PC-9 (cell line): ENCODE results near the gene UPF3A. TPM values are rescaled to one million over a fixed set of nuclear protein-coding genes. Genes with fewer than 3 reads are reported as not detected.

Source experiments
- BruUV-seq: library from RNA; stranded (reverse); fragments of 400-500 nt; replicated peaks from 2 replicates; lab custom pipeline; 2021; lab: Mats Ljungman, UMichigan
- CTCF ChIA-PET: fragments of 300-600 bp; sonication (Branson Sonifier 250); formaldehyde crosslinking; loops from one replicate; lab custom pipeline; 2022; ENCODE audit warnings: antibody characterized with exemption; lab: Charles Lee
- POLR2A ChIA-PET: fragments of 300-600 bp; sonication (Branson Sonifier 250); formaldehyde crosslinking; loops from one replicate; lab custom pipeline; 2022; ENCODE audit warnings: antibody characterized with exemption; ENCODE audit not compliant: unreplicated experiment; lab: Charles Lee
- DNase-seq, 2 experiments: peaks; one replicate each; pipeline versions ENCODE4 v3.0.0 to v3.0.0-alpha.2; 2015 to 2022; ENCODE audit warnings: mixed read lengths in 1 of 2
- H2AFZ ChIP-seq: fragments of 200-600 bp; sonication (generic); 2 replicates; pipeline ENCODE4 v1.8.1; 2017; ENCODE audit warnings: antibody characterized with exemption
- H3F3A ChIP-seq: fragments of 200-600 bp; sonication (generic); 2 replicates; pipeline ENCODE4 v1.8.1; 2017; ENCODE audit warnings: antibody characterized with exemption, mild to moderate bottlenecking, low read depth; ENCODE audit not compliant: insufficient read depth
- H3K27ac ChIP-seq: fragments of 200-600 bp; sonication (generic); 2 replicates; pipeline ENCODE4 v1.6.1; 2016; ENCODE audit warnings: mixed run types
- H3K27me3 ChIP-seq: fragments of 200-600 bp; sonication (generic); 2 replicates; pipeline ENCODE4 v1.6.1; 2016; ENCODE audit warnings: low read depth, mixed run types; ENCODE audit not compliant: insufficient read depth
- H3K36me3 ChIP-seq: fragments of 200-600 bp; sonication (generic); 2 replicates; pipeline ENCODE4 v1.6.1; 2016; ENCODE audit warnings: low read depth, mixed run types
- H3K4me1 ChIP-seq: fragments of 200-600 bp; sonication (generic); replicated peaks from 2 replicates; pipeline ENCODE4 v1.6.1; 2016; ENCODE audit warnings: mixed run types; ENCODE audit not compliant: insufficient read depth
- H3K4me2 ChIP-seq: fragments of 200-600 bp; sonication (generic); 2 replicates; pipeline ENCODE4 v1.6.1; 2017; ENCODE audit warnings: mixed run types
- H3K4me3 ChIP-seq: fragments of 200-600 bp; sonication (generic); 2 replicates; pipeline ENCODE4 v1.6.1; 2016; ENCODE audit warnings: mixed run types
- H3K79me2 ChIP-seq: fragments of 200-600 bp; sonication (generic); 2 replicates; pipeline ENCODE4 v1.6.1; 2017; ENCODE audit warnings: low read depth, mixed run types
- H3K9me2 ChIP-seq: fragments of 200-600 bp; sonication (generic); 2 replicates; pipeline ENCODE4 v1.8.1; 2017; ENCODE audit warnings: mild to moderate bottlenecking; ENCODE audit not compliant: insufficient read depth
- H3K9me3 ChIP-seq: fragments of 200-600 bp; sonication (generic); 2 replicates; pipeline ENCODE4 v1.8.1; 2016; ENCODE audit warnings: low read depth; ENCODE audit not compliant: insufficient read depth
- H4K20me1 ChIP-seq: fragments of 200-600 bp; sonication (generic); 2 replicates; pipeline ENCODE4 v1.8.1; 2017; ENCODE audit not compliant: insufficient read depth
- EZH2 ChIP-seq: fragments of 200-600 bp; sonication (generic); IDR thresholded peaks from 2 replicates; pipeline ENCODE4 v1.8.0; 2017; ENCODE audit warnings: antibody characterized with exemption, low read depth
- intact Hi-C: fragments of 100-400 bp; cut with micrococcal nuclease; formaldehyde crosslinking; loops from one replicate; pipeline ENCODE4 v1.10.0; 2022; ENCODE audit not compliant: unreplicated experiment
- total RNA-seq: library from RNA; stranded (reverse); gene quantifications from 2 replicates; pipeline ENCODE4 v1.2.3, GENCODE V29; 2021
- TF ChIP-seq, protein P1 (sequence below): fragments of 200-600 bp; sonication (generic); conservative IDR thresholded peaks from 2 replicates; pipeline ENCODE4 v1.6.1; 2017; ENCODE audit warnings: mixed run types, antibody characterized with exemption, mild to moderate bottlenecking, moderate library complexity

UPF3A gene
- total RNA-seq, 1 experiment from 2014 or later = 54.1 TPM

DNA sequence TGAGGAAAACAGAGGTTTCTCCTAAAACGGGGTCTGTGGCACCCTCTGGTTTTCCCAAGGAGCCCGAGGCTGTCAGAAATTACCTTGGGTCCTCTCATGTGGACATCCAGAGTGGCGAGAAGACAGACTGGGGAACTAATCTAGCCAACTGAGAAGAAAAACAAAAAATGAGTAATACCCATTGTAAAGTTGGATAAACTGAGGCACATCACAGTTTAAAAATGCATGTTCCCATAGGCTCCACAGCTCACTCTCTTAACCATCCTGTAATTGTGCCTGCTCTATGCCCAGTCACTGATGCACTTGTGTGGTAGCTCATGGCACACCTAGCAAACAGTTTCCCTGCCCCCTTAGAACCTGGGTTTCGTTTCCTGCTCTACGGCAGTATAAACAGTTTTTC is 15.2 kb upstream of the UPF3A start:
- BruUV-seq = no TSS peak
- H3K27ac ChIP-seq = no peak overlapping the region
- H3K36me3 ChIP-seq = peaks cover 66% of the 10 kb centered on the region
- TF ChIP-seq, protein P1, sequence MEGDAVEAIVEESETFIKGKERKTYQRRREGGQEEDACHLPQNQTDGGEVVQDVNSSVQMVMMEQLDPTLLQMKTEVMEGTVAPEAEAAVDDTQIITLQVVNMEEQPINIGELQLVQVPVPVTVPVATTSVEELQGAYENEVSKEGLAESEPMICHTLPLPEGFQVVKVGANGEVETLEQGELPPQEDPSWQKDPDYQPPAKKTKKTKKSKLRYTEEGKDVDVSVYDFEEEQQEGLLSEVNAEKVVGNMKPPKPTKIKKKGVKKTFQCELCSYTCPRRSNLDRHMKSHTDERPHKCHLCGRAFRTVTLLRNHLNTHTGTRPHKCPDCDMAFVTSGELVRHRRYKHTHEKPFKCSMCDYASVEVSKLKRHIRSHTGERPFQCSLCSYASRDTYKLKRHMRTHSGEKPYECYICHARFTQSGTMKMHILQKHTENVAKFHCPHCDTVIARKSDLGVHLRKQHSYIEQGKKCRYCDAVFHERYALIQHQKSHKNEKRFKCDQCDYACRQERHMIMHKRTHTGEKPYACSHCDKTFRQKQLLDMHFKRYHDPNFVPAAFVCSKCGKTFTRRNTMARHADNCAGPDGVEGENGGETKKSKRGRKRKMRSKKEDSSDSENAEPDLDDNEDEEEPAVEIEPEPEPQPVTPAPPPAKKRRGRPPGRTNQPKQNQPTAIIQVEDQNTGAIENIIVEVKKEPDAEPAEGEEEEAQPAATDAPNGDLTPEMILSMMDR = no peak
- no peak for TF ChIP-seq EZH2
- no peaks in the 10 kb centered on the region for H3K79me2 ChIP-seq
- no peak for DNase-seq
- H3K4me1 ChIP-seq = no peaks in the 10 kb centered on the region
- no peaks in the 10 kb centered on the region for H3K9me3 ChIP-seq
- CTCF ChIA-PET = no interaction called here
- POLR2A ChIA-PET = no interaction called here
- intact Hi-C loops = no loop called here
- H3K9me2 ChIP-seq = no peaks in the 10 kb centered on the region
- H4K20me1 ChIP-seq = no peaks in the 10 kb centered on the region
- H3K27me3 ChIP-seq = no peaks in the 10 kb centered on the region
- H3F3A ChIP-seq = 0 out of 2 replicates have a peak, but pooled peaks cover 3% of the 10 kb centered on the region
- no peak overlapping the region for H3K4me2 ChIP-seq
- no peak overlapping the region for H2AFZ ChIP-seq
- no peak overlapping the region for H3K4me3 ChIP-seq

DNA sequence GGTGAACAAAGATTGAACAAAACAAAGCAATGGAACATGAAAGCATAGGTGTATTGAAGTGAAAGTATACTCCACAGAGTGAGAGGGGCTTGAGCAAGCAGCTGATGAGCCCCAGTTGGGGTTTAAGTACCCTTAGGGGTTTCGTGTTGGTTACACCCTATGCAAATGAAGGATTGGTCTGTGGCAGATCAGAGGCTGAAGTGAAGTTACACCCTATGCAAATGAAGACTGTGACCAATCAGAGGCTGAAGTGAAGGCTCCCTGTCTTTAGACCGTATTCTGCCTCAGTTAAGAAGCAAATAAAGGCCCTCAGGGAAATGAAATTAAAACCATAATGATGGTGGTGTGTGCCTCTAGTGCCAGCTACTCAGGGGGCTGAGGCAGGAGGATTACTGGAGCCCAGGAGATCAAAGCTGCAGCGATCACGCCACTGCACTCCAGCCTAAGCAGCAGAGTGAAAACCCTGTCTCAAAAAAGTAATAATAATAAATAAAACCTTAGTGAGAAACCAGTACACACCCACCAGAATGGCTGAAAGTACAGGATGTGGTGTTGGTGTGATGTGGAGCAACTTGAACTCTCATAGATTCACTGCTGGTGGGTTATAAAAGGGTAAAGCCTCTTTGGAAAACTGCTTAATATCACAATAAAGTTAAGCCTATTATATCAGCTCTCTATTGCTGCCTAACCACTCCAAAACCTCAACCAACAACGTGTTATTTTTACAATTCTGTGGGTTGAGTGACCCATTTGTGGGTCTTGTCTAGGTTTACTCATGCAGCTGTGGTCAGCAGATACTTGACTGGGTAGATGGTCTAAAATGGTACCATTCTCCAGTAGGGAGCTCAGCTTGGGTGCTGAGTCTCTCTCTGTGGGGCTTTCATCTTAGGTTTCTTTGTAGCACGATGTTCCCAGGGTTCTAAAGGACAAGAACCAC is 12.8 kb upstream of the UPF3A start:
- Histone ChIP-seq H3K27ac (no peak overlapping the region), H3K27me3 (no peaks in the 10 kb centered on the region), H3K4me1 (no peaks in the 10 kb centered on the region), H3K4me2 (no peak overlapping the region), H2AFZ (no peak overlapping the region), H3F3A (0 out of 2 replicates have a peak, but pooled peaks cover 3% of the 10 kb centered on the region), H3K36me3 (peaks cover 57% of the 10 kb centered on the region; the same call in 1 of the 2 replicates), H4K20me1 (no peaks in the 10 kb centered on the region), H3K79me2 (no peaks in the 10 kb centered on the region), H3K9me3 (no peaks in the 10 kb centered on the region), H3K9me2 (no peaks in the 10 kb centered on the region), H3K4me3 (no peak overlapping the region)
- CTCF ChIA-PET = no interaction called here
- POLR2A ChIA-PET = interaction anchor here (0.7 kb wide), 1 partner anchor 9 kb away, joined by 4 read pairs; no protein-coding TSS in a partner anchor
- TF ChIP-seq, protein P1 = no peak
- TF ChIP-seq EZH2 = no peak
- no peak for DNase-seq
- intact Hi-C loops = no loop called here
- BruUV-seq = no TSS peak

DNA sequence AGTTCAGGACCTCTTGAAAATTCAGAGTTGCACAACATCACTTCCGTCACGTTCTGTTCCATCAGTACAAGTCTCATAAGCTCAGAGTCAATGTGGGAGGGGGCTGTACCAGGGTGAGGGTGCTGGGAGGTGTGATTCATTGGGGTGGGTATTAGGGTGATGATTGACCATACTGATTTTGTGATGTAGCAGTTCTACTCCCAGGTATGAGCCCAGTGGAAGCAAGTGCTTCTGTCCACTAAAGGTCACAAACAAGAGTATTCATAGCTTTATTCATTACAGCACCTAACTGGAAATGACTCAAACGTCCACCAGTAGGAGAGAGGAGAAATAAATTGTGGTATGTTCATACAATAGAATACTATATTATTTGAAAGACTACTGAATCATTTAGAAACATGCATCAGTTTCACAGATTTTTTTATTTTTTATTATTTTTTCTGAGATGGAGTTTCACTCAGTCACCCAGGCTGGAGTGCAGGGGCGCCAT is 12.1 kb upstream of the UPF3A start:
- Histone ChIP-seq H3F3A (0 out of 2 replicates have a peak, but pooled peaks cover 3% of the 10 kb centered on the region), H3K27me3 (no peaks in the 10 kb centered on the region), H3K4me3 (no peak overlapping the region), H3K4me2 (no peak overlapping the region), H3K27ac (no peak overlapping the region), H2AFZ (no peak overlapping the region), H3K4me1 (no peaks in the 10 kb centered on the region), H3K36me3 (peaks cover 52% of the 10 kb centered on the region; the same call in 1 of the 2 replicates), H3K79me2 (no peaks in the 10 kb centered on the region), H4K20me1 (no peaks in the 10 kb centered on the region), H3K9me3 (no peaks in the 10 kb centered on the region), H3K9me2 (no peaks in the 10 kb centered on the region)
- no TSS peak for BruUV-seq
- ChIA-PET POLR2A (interaction anchor here (0.6 kb wide), 1 partner anchor 13 kb away, joined by 11 read pairs; no protein-coding TSS in a partner anchor), CTCF (no interaction called here)
- TF ChIP-seq, protein P1 = no peak
- no peak for TF ChIP-seq EZH2
- intact Hi-C loops = no loop called here
- DNase-seq = no peak
